ENCODE data around the gene OR2T2.
"Not testable (repeated sequence)": the region's sequence is repeated elsewhere in the genome, so short reads cannot be mapped to it uniquely, and the experiment has no call there.

OR2T2 gene

DNA sequence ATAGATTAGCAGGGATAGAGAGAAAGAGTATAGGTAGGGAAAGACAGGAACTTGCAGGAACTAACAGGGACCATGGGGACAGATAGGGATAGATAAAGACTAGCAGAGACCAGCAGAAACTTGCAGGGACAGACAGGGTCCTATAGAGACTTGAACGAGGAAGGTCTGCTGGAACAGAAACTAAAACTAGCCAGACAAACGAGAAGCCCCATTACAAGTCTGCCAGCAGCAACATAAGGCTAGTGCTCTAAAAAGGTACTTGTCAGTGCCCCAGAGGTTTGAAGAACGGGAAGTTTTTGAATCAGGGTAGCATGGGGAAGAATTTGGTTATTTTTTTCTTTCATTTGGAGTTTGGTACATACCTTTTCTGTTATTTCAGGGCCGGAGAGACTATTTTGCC lies 13.2 kb upstream of the OR2T2 start:
- not testable (repeated sequence) for H3K9me3 ChIP-seq (ENCODE audit: control insufficient read depth, insufficient read depth, low read length); H3K27me3 ChIP-seq (ENCODE audit: control insufficient read depth, insufficient read depth, low read length); H3K27ac ChIP-seq (ENCODE audit: low read length); H3K4me1 ChIP-seq (ENCODE audit: control insufficient read depth, insufficient read depth, low read length); H3K4me3 ChIP-seq (ENCODE audit: low read length); H3K36me3 ChIP-seq (ENCODE audit: control insufficient read depth, insufficient read depth, low read length); DNase-seq (ENCODE audit: low read depth, low spot score)
- WGBS (ENCODE audit: insufficient coverage, insufficient read length) = no CpG with 5 or more reads among the region's 4 CpGs

DNA sequence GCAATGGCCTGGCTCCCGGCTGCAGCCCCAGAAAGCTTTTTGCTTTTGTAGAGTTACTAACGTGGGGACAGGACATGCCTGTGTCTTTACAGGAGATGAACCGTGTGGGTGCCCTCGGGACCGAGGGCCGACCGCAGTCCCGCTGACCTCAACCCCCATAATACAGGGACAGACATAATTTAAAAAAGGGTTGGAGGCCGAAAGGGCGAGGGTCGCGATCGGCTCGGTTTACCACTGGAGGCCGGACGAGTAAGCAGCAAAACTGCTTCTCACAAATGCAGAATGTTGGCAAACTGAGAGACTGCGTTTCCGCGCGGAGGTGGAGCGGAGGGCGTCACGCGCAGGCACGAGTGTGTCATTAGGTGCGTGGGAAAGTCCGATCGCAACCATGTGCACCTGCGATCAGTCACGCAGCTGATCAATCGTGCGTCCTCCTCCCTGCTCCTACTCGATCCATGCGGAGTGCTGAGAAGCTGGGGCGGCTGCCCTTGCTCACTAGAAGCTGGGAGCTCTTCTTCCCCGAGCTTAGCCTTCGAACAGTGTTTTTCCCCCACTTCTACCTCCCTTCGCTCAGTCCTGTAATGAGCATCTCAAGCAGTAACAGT lies 11.5 kb upstream of the OR2T2 start:
- DNase-seq (ENCODE audit: low read depth, low spot score); H3K27me3 ChIP-seq (ENCODE audit: control insufficient read depth, insufficient read depth, low read length); H3K36me3 ChIP-seq (ENCODE audit: control insufficient read depth, insufficient read depth, low read length); H3K4me1 ChIP-seq (ENCODE audit: control insufficient read depth, insufficient read depth, low read length); H3K9me3 ChIP-seq (ENCODE audit: control insufficient read depth, insufficient read depth, low read length); H3K27ac ChIP-seq (ENCODE audit: low read length); H3K4me3 ChIP-seq (ENCODE audit: low read length): not testable (repeated sequence)
- WGBS (ENCODE audit: insufficient coverage, insufficient read length) = no CpG with 5 or more reads among the region's 38 CpGs

DNA sequence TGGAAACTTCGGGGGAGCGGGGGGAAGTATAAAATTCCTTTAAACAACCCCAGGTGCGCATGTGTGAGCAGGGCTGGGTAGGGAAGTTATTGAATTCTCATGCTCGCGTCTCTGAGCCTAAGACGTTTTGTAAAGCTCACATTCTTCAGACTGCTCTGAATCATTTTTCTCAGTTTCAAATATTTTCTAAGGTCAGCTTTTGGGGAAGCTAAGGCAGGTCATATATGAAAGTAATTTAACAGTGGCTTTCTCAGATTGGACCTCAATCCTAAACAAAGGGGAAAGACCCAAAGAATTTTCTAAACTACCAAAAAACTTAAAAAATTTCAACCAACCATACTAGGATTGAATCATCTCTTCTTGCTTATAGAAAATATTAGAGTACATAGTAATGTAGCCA lies 10.5 kb upstream of the OR2T2 start:
- H3K9me3 ChIP-seq (ENCODE audit: control insufficient read depth, insufficient read depth, low read length); DNase-seq (ENCODE audit: low read depth, low spot score): not testable (repeated sequence)
- no CpG with 5 or more reads among the region's 6 CpGs for WGBS (ENCODE audit: insufficient coverage, insufficient read length)

DNA sequence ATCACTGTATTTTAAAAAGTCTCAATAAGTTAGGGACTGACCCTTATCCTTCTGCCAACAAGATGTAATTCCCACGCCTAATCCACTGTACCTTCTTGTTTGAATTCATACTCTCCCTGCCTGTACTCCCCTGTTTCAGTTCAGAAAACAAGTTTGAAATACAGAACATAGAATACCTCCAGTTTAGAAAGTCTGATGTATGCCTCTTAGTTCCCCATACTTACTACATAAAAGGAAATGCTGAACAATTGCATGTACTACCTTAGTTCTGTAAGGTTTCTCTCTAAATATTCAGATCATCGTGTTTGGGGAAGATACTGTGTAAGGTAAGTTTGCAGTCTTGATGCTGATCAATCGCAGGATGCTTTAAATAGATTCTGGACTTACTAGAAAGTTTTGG lies 9.1 kb upstream of the OR2T2 start:
- H3K4me1 ChIP-seq (ENCODE audit: control insufficient read depth, insufficient read depth, low read length); H3K36me3 ChIP-seq (ENCODE audit: control insufficient read depth, insufficient read depth, low read length); H3K27me3 ChIP-seq (ENCODE audit: control insufficient read depth, insufficient read depth, low read length); H3K4me3 ChIP-seq (ENCODE audit: low read length); H3K9me3 ChIP-seq (ENCODE audit: control insufficient read depth, insufficient read depth, low read length); DNase-seq (ENCODE audit: low read depth, low spot score); H3K27ac ChIP-seq (ENCODE audit: low read length): not testable (repeated sequence)
- WGBS (ENCODE audit: insufficient coverage, insufficient read length) = no CpG with 5 or more reads among the region's 3 CpGs

More for the DNA sequence above, 10.5 kb upstream of the OR2T2 start:
- H3K27ac ChIP-seq (ENCODE audit: low read length); H3K4me1 ChIP-seq (ENCODE audit: control insufficient read depth, insufficient read depth, low read length); H3K4me3 ChIP-seq (ENCODE audit: low read length); H3K27me3 ChIP-seq (ENCODE audit: control insufficient read depth, insufficient read depth, low read length); H3K36me3 ChIP-seq (ENCODE audit: control insufficient read depth, insufficient read depth, low read length): not testable (repeated sequence)

DNA sequence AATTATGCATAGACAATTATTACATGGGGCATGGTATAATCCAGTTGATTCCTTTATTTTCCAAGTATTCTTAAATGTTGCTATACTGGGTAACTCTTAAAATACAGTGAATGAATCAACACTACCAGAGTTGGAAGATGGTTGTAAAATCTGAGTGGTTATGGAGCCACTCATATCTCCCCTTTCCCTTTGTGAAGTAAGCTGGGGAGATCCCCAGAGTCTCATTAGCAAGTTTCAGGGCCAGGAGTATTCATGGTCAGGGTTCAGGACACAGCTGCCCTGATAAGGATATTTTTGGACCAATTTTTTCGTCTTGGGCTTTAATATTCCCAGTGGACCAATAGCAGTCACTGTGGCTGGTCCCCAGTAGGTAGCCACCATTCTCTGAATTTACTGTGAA lies 6.8 kb upstream of the OR2T2 start:
- H3K9me3 ChIP-seq (ENCODE audit: control insufficient read depth, insufficient read depth, low read length); H3K4me3 ChIP-seq (ENCODE audit: low read length); H3K4me1 ChIP-seq (ENCODE audit: control insufficient read depth, insufficient read depth, low read length); H3K27me3 ChIP-seq (ENCODE audit: control insufficient read depth, insufficient read depth, low read length); H3K36me3 ChIP-seq (ENCODE audit: control insufficient read depth, insufficient read depth, low read length); H3K27ac ChIP-seq (ENCODE audit: low read length); DNase-seq (ENCODE audit: low read depth, low spot score): not testable (repeated sequence)
- WGBS (ENCODE audit: insufficient coverage, insufficient read length) = no CpG with 5 or more reads among the region's 1 CpG

DNA sequence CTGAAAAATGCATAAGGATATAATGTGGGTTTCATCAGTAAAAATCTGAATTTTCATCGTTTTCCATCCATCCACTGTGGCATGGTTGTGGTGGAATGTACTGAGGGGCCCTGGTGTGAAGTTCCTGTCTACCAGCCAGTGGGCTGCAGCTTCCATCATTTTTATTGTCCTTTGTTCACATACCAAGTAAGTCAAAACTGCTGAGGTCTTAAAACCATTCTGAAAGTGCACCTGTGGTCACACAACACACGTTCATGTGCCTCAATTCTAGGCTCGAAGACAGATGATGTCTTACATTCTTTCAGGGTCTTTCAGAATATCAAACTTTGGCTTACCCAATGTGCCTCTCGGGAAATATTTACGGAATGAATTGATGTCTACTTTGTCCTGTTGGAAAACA lies 6.2 kb upstream of the OR2T2 start:
- DNase-seq (ENCODE audit: low read depth, low spot score); H3K4me3 ChIP-seq (ENCODE audit: low read length); H3K36me3 ChIP-seq (ENCODE audit: control insufficient read depth, insufficient read depth, low read length); H3K9me3 ChIP-seq (ENCODE audit: control insufficient read depth, insufficient read depth, low read length); H3K4me1 ChIP-seq (ENCODE audit: control insufficient read depth, insufficient read depth, low read length); H3K27ac ChIP-seq (ENCODE audit: low read length); H3K27me3 ChIP-seq (ENCODE audit: control insufficient read depth, insufficient read depth, low read length): not testable (repeated sequence)
- WGBS (ENCODE audit: insufficient coverage, insufficient read length) = no CpG with 5 or more reads among the region's 5 CpGs

DNA sequence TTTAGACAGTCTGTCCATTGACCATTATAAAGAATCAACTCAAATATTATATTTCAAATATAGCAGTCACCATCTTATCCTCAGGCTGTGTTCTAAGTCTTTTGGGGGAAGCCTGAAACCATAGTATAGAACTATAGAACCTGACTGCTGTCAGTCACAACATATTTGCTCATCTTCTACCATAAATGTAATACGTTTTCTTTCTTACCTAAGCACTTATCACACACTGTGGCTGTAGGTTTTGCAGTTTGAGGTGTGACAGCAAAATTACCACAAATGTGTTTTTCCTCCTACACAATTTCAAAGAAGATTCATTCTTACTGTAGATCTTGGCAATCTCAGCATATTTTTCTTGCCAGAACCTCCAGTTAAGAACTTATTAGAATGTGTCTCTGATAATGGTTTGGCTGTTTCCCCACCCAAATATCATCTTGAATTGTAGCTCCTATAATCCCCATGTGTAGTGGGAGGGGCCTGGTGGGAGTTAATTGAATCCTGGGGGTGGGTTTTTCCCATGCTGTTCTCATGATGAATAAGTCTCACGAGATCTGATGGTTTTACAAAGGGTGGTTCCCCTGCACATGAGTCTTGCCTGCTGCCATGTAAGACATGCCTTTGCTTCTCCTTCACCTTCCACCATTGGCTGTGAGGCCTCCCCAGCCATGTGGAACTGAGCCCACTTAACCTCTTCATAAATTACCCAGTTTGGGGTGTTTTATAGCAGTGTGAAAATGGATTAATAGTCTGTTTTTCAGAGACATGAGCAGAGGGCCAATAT lies 2.7 kb upstream of the OR2T2 start:
- not testable (repeated sequence) for DNase-seq (ENCODE audit: low read depth, low spot score); H3K4me1 ChIP-seq (ENCODE audit: control insufficient read depth, insufficient read depth, low read length); H3K27me3 ChIP-seq (ENCODE audit: control insufficient read depth, insufficient read depth, low read length); H3K9me3 ChIP-seq (ENCODE audit: control insufficient read depth, insufficient read depth, low read length); H3K36me3 ChIP-seq (ENCODE audit: control insufficient read depth, insufficient read depth, low read length); H3K4me3 ChIP-seq (ENCODE audit: low read length); H3K27ac ChIP-seq (ENCODE audit: low read length)
- no CpG with 5 or more reads among the region's 2 CpGs for WGBS (ENCODE audit: insufficient coverage, insufficient read length)

DNA sequence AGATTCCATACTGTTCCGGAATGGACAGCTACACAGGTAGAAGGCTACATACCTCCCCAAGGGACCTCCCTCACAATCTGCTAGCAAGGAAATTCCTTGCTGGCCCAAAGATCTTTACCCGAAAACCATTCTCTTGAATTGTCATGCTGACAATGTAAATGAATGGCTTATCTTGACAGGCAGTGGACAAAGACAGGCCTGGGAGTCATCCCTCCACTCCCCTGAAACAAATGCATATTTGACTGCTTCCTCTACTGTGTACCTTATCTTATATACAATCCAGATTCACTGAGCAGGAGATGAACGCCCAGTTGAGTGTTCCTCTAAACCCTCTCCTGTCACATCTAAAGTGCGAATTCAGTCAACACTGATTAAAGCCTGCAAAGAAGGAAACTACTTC lies 834 bp upstream of the OR2T2 start:
- not testable (repeated sequence) for H3K27ac ChIP-seq (ENCODE audit: low read length); H3K36me3 ChIP-seq (ENCODE audit: control insufficient read depth, insufficient read depth, low read length); DNase-seq (ENCODE audit: low read depth, low spot score); H3K4me1 ChIP-seq (ENCODE audit: control insufficient read depth, insufficient read depth, low read length); H3K27me3 ChIP-seq (ENCODE audit: control insufficient read depth, insufficient read depth, low read length); H3K4me3 ChIP-seq (ENCODE audit: low read length); H3K9me3 ChIP-seq (ENCODE audit: control insufficient read depth, insufficient read depth, low read length)
- WGBS (ENCODE audit: insufficient coverage, insufficient read length) = no CpG with 5 or more reads among the region's 4 CpGs

DNA sequence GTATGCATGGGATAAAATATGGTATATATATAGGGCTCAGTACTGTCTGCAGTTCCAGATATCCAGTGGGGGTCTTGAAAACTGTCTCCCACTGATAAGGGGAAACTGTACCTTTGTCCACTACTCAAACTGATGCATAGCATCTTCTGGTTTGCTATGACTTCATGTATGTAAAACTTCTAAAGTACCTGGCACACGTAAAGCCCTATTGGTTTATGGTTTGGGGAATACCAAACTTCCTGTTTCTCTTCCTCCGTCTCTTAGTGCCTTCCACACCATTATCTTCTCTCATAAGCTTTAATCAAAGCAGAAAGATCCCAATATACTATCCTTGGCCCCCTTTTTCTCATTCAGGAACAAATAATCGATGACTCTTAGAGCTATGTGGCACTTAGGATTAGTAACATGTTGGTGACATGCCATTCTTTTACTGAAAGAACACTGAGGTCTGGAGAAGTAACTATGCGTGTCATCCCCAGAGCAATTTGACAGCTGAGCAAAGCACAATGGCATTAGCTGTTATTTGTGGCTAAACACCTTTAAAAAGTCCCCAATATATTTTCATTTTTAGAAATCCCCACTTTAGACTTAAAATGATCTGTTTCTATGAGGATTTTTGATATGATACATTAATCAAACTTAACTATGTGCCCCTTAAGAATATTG lies 3.1 kb downstream of the OR2T2 start:
- H3K4me3 ChIP-seq (ENCODE audit: low read length); H3K27ac ChIP-seq (ENCODE audit: low read length); H3K4me1 ChIP-seq (ENCODE audit: control insufficient read depth, insufficient read depth, low read length); H3K9me3 ChIP-seq (ENCODE audit: control insufficient read depth, insufficient read depth, low read length); DNase-seq (ENCODE audit: low read depth, low spot score); H3K27me3 ChIP-seq (ENCODE audit: control insufficient read depth, insufficient read depth, low read length); H3K36me3 ChIP-seq (ENCODE audit: control insufficient read depth, insufficient read depth, low read length): not testable (repeated sequence)
- no CpG with 5 or more reads among the region's 4 CpGs for WGBS (ENCODE audit: insufficient coverage, insufficient read length)

DNA sequence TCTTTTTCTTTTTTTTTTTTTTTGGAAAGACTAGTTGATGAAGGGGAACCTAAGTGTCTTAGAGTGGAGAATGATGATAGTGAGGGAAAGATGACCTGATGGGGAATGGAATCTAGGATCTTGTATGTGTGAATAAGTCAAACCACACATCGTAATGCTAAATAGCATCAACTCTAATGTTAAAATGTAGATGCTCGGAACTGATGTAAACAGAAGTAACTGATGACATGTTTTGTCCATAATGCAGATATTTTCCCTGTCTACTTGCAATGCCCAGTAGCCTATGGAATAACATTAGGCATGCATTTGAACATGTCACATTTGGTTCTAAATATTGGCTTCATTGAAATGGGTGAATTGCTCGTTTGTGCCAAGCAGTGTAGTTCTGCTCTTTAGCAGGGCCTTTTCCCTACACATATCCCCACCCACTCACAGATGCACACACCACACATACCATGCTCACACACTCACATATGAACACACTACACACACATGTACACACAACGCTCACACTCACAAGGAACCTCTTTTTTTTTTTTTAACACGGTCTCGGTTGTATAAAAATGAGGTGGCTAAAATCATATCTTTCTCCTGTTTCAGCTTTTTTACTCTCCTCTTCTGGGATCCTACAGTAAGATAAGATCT lies 4.5 kb downstream of the OR2T2 start:
- DNase-seq (ENCODE audit: low read depth, low spot score); H3K9me3 ChIP-seq (ENCODE audit: control insufficient read depth, insufficient read depth, low read length); H3K36me3 ChIP-seq (ENCODE audit: control insufficient read depth, insufficient read depth, low read length); H3K27me3 ChIP-seq (ENCODE audit: control insufficient read depth, insufficient read depth, low read length); H3K4me3 ChIP-seq (ENCODE audit: low read length); H3K27ac ChIP-seq (ENCODE audit: low read length); H3K4me1 ChIP-seq (ENCODE audit: control insufficient read depth, insufficient read depth, low read length): not testable (repeated sequence)
- WGBS (ENCODE audit: insufficient coverage, insufficient read length) = no CpG with 5 or more reads among the region's 6 CpGs
